ENCODE measurements around the gene PGAM5.

DNA sequence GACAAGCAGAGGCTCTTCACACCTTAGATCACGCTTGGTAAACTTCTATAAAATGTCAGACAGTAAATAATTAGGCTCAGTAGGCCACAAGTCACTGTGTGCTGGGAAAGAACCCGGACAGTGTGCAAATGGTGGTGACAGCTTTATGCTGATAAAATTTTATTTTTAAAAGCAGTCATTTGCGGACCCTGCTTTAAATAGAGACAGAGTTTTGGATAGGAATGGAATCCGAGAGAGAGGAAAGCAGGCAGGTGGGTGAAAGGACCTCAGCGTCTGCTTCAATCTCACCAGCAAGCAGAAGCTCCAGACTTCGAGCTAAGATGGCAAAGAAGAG, 29.6 kb downstream of the PGAM5 start:
- no peak for TF ChIP-seq POLR2A (IDR thresholded peaks at IDR 0.05; ENCODE audit: low read length)
- TF ChIP-seq, protein P1, sequence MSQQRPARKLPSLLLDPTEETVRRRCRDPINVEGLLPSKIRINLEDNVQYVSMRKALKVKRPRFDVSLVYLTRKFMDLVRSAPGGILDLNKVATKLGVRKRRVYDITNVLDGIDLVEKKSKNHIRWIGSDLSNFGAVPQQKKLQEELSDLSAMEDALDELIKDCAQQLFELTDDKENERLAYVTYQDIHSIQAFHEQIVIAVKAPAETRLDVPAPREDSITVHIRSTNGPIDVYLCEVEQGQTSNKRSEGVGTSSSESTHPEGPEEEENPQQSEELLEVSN (IDR thresholded peaks at IDR 0.05; ENCODE audit: borderline replicate concordance, low read depth) = no peak
- TF ChIP-seq, protein P2, sequence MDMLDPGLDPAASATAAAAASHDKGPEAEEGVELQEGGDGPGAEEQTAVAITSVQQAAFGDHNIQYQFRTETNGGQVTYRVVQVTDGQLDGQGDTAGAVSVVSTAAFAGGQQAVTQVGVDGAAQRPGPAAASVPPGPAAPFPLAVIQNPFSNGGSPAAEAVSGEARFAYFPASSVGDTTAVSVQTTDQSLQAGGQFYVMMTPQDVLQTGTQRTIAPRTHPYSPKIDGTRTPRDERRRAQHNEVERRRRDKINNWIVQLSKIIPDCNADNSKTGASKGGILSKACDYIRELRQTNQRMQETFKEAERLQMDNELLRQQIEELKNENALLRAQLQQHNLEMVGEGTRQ (IDR thresholded peaks at IDR 0.05) = no peak
- TF ChIP-seq, protein P3, sequence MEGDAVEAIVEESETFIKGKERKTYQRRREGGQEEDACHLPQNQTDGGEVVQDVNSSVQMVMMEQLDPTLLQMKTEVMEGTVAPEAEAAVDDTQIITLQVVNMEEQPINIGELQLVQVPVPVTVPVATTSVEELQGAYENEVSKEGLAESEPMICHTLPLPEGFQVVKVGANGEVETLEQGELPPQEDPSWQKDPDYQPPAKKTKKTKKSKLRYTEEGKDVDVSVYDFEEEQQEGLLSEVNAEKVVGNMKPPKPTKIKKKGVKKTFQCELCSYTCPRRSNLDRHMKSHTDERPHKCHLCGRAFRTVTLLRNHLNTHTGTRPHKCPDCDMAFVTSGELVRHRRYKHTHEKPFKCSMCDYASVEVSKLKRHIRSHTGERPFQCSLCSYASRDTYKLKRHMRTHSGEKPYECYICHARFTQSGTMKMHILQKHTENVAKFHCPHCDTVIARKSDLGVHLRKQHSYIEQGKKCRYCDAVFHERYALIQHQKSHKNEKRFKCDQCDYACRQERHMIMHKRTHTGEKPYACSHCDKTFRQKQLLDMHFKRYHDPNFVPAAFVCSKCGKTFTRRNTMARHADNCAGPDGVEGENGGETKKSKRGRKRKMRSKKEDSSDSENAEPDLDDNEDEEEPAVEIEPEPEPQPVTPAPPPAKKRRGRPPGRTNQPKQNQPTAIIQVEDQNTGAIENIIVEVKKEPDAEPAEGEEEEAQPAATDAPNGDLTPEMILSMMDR (IDR thresholded peaks at IDR 0.05) = no peak
- TF ChIP-seq, protein P4, sequence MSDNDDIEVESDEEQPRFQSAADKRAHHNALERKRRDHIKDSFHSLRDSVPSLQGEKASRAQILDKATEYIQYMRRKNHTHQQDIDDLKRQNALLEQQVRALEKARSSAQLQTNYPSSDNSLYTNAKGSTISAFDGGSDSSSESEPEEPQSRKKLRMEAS (IDR thresholded peaks at IDR 0.05) = no peak
- no peak for TF ChIP-seq CBX8 (IDR thresholded peaks at IDR 0.05)
- TF ChIP-seq, protein P5, sequence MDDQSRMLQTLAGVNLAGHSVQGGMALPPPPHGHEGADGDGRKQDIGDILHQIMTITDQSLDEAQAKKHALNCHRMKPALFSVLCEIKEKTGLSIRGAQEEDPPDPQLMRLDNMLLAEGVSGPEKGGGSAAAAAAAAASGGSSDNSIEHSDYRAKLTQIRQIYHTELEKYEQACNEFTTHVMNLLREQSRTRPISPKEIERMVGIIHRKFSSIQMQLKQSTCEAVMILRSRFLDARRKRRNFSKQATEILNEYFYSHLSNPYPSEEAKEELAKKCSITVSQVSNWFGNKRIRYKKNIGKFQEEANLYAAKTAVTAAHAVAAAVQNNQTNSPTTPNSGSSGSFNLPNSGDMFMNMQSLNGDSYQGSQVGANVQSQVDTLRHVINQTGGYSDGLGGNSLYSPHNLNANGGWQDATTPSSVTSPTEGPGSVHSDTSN (IDR thresholded peaks at IDR 0.05) = no peak
